Loucy (cell line): ENCODE results near the gene AVPI1.

ENCODE experiments used
- CTCF ChIP-seq: fragments of 200-600 bp; sonication (generic); conservative IDR thresholded peaks from 2 replicates; pipeline ENCODE4 v1.5.1; 2014; ENCODE audit warnings: mild to moderate bottlenecking, antibody characterized with exemption, low read length
- EZH2phosphoT487 ChIP-seq: fragments of 200-600 bp; IDR thresholded peaks from 2 replicates; pipeline ENCODE4 v1.6.1; 2018; ENCODE audit warnings: antibody characterized with exemption, mild to moderate bottlenecking, moderate library complexity, borderline replicate concordance

- TF ChIP-seq CTCF = no peak
- TF ChIP-seq EZH2phosphoT487 = no peak
Observed at GRCh38 chr10:97651773-97652172, 35.3 kb downstream of the AVPI1 start.
